Mesenchymal stem cell (in vitro differentiated cells and primary cell): ENCODE data around the gene DLGAP3.

Experiments used
- DNase-seq: peaks from one replicate; pipeline ENCODE4 v3.0.0-alpha.2; 2013
- H2AFZ ChIP-seq: one replicate; pipeline ENCODE4 v1.6.1; 2013; ENCODE audit warnings: low read depth, mild to moderate bottlenecking, control low read depth, inconsistent platforms, low read length, moderate library complexity
- H2AK5ac ChIP-seq: 2 replicates; pipeline ENCODE4 v1.6.1; 2013; ENCODE audit warnings: low read length, moderate library complexity, mild to moderate bottlenecking, inconsistent platforms; ENCODE audit not compliant: severe bottlenecking
- H2BK120ac ChIP-seq: one replicate; pipeline ENCODE4 v1.6.1; 2013; ENCODE audit warnings: low read depth, mild to moderate bottlenecking, inconsistent platforms, low read length, moderate library complexity
- H2BK12ac ChIP-seq, 2 experiments: one replicate each; pipeline ENCODE4 v1.6.1; 2013; ENCODE audit warnings: inconsistent platforms in 2 of 2, low read length in 2 of 2, mild to moderate bottlenecking in 2 of 2, moderate library complexity in 2 of 2, control low read depth in 1 of 2
- H2BK15ac ChIP-seq: one replicate; pipeline ENCODE4 v1.6.1; 2013; ENCODE audit warnings: mild to moderate bottlenecking, low read depth, inconsistent platforms; ENCODE audit not compliant: poor library complexity, severe bottlenecking
- H2BK5ac ChIP-seq: 2 replicates; pipeline ENCODE4 v1.6.1; 2013; ENCODE audit warnings: low read depth, mild to moderate bottlenecking, low read length, control low read depth, inconsistent platforms; ENCODE audit not compliant: poor library complexity, severe bottlenecking
- H3K14ac ChIP-seq, 2 experiments: one replicate each; pipeline ENCODE4 v1.6.1; 2013; ENCODE audit warnings: inconsistent platforms in 2 of 2, low read length in 2 of 2, control low read depth in 1 of 2, mild to moderate bottlenecking in 1 of 2, moderate library complexity in 1 of 2
- H3K18ac ChIP-seq, 2 experiments: one replicate each; pipeline ENCODE4 v1.6.1; 2013; ENCODE audit warnings: inconsistent platforms in 2 of 2, low read length in 2 of 2, control low read depth in 1 of 2, low read depth in 1 of 2, mild to moderate bottlenecking in 1 of 2
- H3K23ac ChIP-seq, 2 experiments: one replicate each; pipeline ENCODE4 v1.6.1; 2013; ENCODE audit warnings: inconsistent platforms in 2 of 2, low read length in 2 of 2, mild to moderate bottlenecking in 2 of 2, moderate library complexity in 2 of 2, control low read depth in 1 of 2
- H3K27ac ChIP-seq: 2 replicates; pipeline ENCODE4 v1.5.1; 2013; ENCODE audit warnings: mild to moderate bottlenecking, moderate library complexity, low read length, control low read depth, inconsistent platforms; ENCODE audit not compliant: poor library complexity, severe bottlenecking
- H3K27me3 ChIP-seq, 2 experiments: 2 replicates each; pipeline versions ENCODE4 v1.6.1 to v1.7.0; 2013; ENCODE audit warnings: low read length in 2 of 2, mild to moderate bottlenecking in 2 of 2, moderate library complexity in 2 of 2, control low read depth in 1 of 2, inconsistent platforms in 1 of 2; ENCODE audit not compliant: control insufficient read depth in 1 of 2, insufficient read depth in 1 of 2
- H3K36me3 ChIP-seq, 2 experiments: 2 replicates each; pipeline versions ENCODE4 v1.6.1 to v1.7.0; 2013; ENCODE audit warnings: low read length in 2 of 2, control low read depth in 1 of 2, inconsistent platforms in 1 of 2, low read depth in 1 of 2, mild to moderate bottlenecking in 1 of 2; ENCODE audit not compliant: insufficient read depth in 2 of 2, control insufficient read depth in 1 of 2
- H3K4ac ChIP-seq, 2 experiments: one replicate each; pipeline ENCODE4 v1.6.1; 2013; ENCODE audit warnings: inconsistent platforms in 2 of 2, low read length in 2 of 2, mild to moderate bottlenecking in 2 of 2, moderate library complexity in 2 of 2, control low read depth in 1 of 2, low read depth in 1 of 2
- H3K4me1 ChIP-seq: 2 replicates; pipeline ENCODE4 v1.6.1; 2013; ENCODE audit warnings: low read depth, low read length, control low read depth; ENCODE audit not compliant: control insufficient read depth, insufficient read depth
- H3K4me2 ChIP-seq: 2 replicates; pipeline ENCODE4 v1.6.1; 2013; ENCODE audit warnings: low read length, mild to moderate bottlenecking, inconsistent platforms; ENCODE audit not compliant: poor library complexity, severe bottlenecking
- H3K4me3 ChIP-seq, 2 experiments: 2 replicates each; pipeline versions ENCODE4 v1.5.1 to v1.7.0; 2013; ENCODE audit warnings: low read length in 2 of 2, mild to moderate bottlenecking in 2 of 2, control low read depth in 1 of 2, low read depth in 1 of 2; ENCODE audit not compliant: insufficient read depth in 1 of 2
- H3K79me1 ChIP-seq: replicated peaks from 2 replicates; pipeline ENCODE4 v1.6.1; 2013; ENCODE audit warnings: mild to moderate bottlenecking, control low read depth, low read length, inconsistent platforms; ENCODE audit not compliant: poor library complexity, severe bottlenecking
- H3K9ac ChIP-seq: 2 replicates; pipeline ENCODE4 v1.7.0; 2013; ENCODE audit warnings: mild to moderate bottlenecking, low read length, moderate library complexity
- H3K9me3 ChIP-seq: 2 replicates; pipeline ENCODE4 v1.7.0; 2013; ENCODE audit warnings: mild to moderate bottlenecking, low read length; ENCODE audit not compliant: control insufficient read depth
- H4K8ac ChIP-seq: one replicate; pipeline ENCODE4 v1.6.1; 2013; ENCODE audit warnings: inconsistent platforms, mild to moderate bottlenecking, low read length, moderate library complexity
- H4K91ac ChIP-seq: one replicate; pipeline ENCODE4 v1.6.1; 2013; ENCODE audit warnings: mild to moderate bottlenecking, low read length, inconsistent platforms
- WGBS: methylation state at CpG from one replicate; pipeline ENCODE4 v1.1.7; 2013; ENCODE audit warnings: mixed read lengths; 5-methylcytosine and 5-hydroxymethylcytosine counted together

The DLGAP3 gene

DNA sequence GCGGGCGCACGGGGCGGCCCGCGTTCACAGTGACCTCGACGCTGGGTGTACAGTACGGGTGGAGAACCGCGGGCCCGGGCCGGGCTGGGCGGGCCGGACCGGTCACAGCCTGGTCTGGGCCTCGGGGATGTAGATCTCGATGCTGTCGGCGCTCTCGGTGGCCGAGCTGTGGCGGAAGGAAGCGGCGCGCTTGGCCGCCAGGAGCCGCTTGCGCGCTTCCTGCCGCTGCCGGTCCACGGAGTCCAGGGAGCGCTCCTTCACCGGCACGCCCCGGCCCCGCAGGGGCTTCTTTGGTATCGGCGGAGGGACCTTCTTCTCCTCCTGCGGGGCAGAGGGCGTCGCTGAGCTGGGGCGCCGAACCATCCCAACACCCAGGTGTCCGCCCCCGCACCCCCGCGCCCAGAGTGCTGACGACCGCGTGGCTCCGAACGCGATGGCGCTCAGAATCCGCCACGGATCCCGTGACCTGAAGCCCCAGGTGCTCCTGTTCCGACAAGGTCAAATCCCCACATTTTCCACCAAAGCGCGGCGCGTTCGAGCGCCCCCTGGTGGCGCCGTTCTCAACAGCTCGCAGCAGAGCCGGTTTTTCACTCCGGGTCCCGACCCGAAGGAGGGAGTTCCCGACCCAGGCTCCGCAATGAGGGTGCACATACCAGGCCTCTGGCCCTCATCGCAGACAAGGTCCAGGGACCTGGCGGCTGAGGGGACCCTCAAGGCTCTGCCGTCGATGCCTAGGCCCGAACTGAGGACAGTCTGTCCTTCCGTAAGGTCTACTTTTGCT lies 63.3 kb downstream of the DLGAP3 start:
- peak overlapping the region; percentile 74 for H2BK15ac ChIP-seq
- peak overlapping the region; percentile 77 to 81 for H3K18ac ChIP-seq
- H3K27ac ChIP-seq, result no peak overlapping the region
- H3K4me1 ChIP-seq, result peaks cover 12% of the 10 kb centered on the region
- peak overlapping the region; percentile 48 to 67 for H3K4ac ChIP-seq
- no peaks in the 10 kb centered on the region for H3K36me3 ChIP-seq
- peak overlapping the region; percentile 96 for H3K4me2 ChIP-seq
- peaks cover 54 to 58% of the 10 kb centered on the region in 2 experiments for H3K27me3 ChIP-seq
- peak overlapping the region; percentile 64 to 91 for H3K14ac ChIP-seq
- 2% methylated on average over 75 of the region's 81 CpGs for WGBS
- H3K23ac ChIP-seq, result peak overlapping the region in 1 of 2 experiments; percentile 54
- H2AFZ ChIP-seq, result peak overlapping the region; percentile 100
- H2AK5ac ChIP-seq, result no peak overlapping the region
- peak overlapping the region; percentile 35 for H2BK120ac ChIP-seq
- no peaks in the 10 kb centered on the region for H3K79me1 ChIP-seq
- peak; percentile 63 for DNase-seq
- H3K4me3 ChIP-seq, result peak overlapping the region; percentile 67 to 84
- no peak overlapping the region for H2BK5ac ChIP-seq
- H2BK12ac ChIP-seq, result peak overlapping the region in 1 of 2 experiments; percentile 80
- peak overlapping the region; percentile 85 for H4K91ac ChIP-seq
- H4K8ac ChIP-seq, result peak overlapping the region; percentile 97
- no peaks in the 10 kb centered on the region for H3K9me3 ChIP-seq
- H3K9ac ChIP-seq, result peak overlapping the region; percentile 90

DNA sequence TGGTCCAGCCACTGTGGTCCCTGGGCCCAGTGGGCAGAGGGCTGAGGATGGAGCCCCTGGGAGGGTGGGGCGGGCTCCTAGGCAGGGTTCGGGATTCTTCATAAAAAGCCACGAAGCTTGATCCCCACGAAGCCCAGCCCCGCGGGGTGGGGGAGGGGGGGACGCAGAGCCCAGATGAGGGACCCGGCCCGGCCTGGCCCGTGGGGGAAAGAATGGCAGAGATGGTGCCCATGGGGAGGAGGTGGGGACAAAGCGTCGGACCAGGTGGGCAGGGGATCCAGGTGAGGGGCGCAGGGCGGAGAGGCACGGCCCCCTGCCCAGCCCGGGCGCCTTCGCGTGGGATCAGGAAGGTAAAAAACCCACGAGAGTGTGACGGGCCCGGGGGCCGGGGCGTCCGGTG lies 63.9 kb downstream of the DLGAP3 start:
- peak overlapping the region; percentile 97 for H4K8ac ChIP-seq
- no peak overlapping the region for H3K23ac ChIP-seq
- H3K14ac ChIP-seq, result no peak overlapping the region
- H3K4me1 ChIP-seq, result peaks cover 12% of the 10 kb centered on the region
- H2BK120ac ChIP-seq, result no peak overlapping the region
- H2BK12ac ChIP-seq, result no peak overlapping the region
- no peak overlapping the region for H2BK5ac ChIP-seq
- peaks cover 52 to 55% of the 10 kb centered on the region in 2 experiments for H3K27me3 ChIP-seq
- no peak overlapping the region for H2AK5ac ChIP-seq
- peak overlapping the region; percentile 77 to 81 for H3K18ac ChIP-seq
- H3K4me3 ChIP-seq, result peak overlapping the region; percentile 67 to 84
- H4K91ac ChIP-seq, result peak overlapping the region; percentile 85
- peak overlapping the region; percentile 48 to 67 for H3K4ac ChIP-seq
- no peaks in the 10 kb centered on the region for H3K9me3 ChIP-seq
- H2BK15ac ChIP-seq, result peak overlapping the region; percentile 74
- H3K27ac ChIP-seq, result no peak overlapping the region
- no peak for DNase-seq
- peak overlapping the region; percentile 96 for H3K4me2 ChIP-seq
- no peaks in the 10 kb centered on the region for H3K36me3 ChIP-seq
- WGBS, result 40% methylated on average over 23 of the region's 25 CpGs
- peak overlapping the region; percentile 90 for H3K9ac ChIP-seq
- H3K79me1 ChIP-seq, result no peaks in the 10 kb centered on the region
- peak overlapping the region; percentile 100 for H2AFZ ChIP-seq

DNA sequence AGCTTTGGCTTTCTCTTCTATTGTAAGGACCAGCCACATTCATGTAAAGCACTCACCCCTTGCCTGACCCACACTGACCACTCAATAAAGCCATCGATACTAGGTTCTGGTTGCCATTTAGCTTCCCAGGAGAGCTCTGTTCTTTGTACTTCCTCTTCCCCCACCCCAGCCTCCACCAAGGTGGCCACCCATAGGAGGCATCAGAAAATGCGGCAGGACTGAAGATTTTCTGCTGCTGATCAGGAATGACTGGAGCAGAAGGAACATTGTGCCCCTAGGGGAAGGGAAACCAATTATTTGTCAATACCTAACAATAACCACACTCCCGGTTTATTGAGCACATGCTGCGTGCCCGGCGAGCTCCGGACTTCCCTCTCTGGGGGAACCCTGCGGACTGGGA lies 64.7 kb downstream of the DLGAP3 start:
- no peak overlapping the region for H3K4me2 ChIP-seq
- peaks cover 12% of the 10 kb centered on the region for H3K4me1 ChIP-seq
- H4K91ac ChIP-seq, result no peak overlapping the region
- no peak overlapping the region for H3K14ac ChIP-seq
- no peak overlapping the region for H2BK120ac ChIP-seq
- H3K23ac ChIP-seq, result no peak overlapping the region
- no peak overlapping the region for H2AFZ ChIP-seq
- H2BK12ac ChIP-seq, result no peak overlapping the region
- 92% methylated on average over 8 of the region's 8 CpGs for WGBS
- DNase-seq, result no peak
- no peak overlapping the region for H3K27ac ChIP-seq
- no peak overlapping the region for H2BK15ac ChIP-seq
- H3K36me3 ChIP-seq, result no peaks in the 10 kb centered on the region
- H3K9ac ChIP-seq, result no peak overlapping the region
- H3K4me3 ChIP-seq, result no peak overlapping the region
- H4K8ac ChIP-seq, result no peak overlapping the region
- H3K27me3 ChIP-seq, result peaks cover 48 to 49% of the 10 kb centered on the region in 2 experiments
- H3K4ac ChIP-seq, result no peak overlapping the region
- H2BK5ac ChIP-seq, result no peak overlapping the region
- H3K18ac ChIP-seq, result no peak overlapping the region
- no peak overlapping the region for H2AK5ac ChIP-seq
- no peaks in the 10 kb centered on the region for H3K79me1 ChIP-seq
- no peaks in the 10 kb centered on the region for H3K9me3 ChIP-seq

DNA sequence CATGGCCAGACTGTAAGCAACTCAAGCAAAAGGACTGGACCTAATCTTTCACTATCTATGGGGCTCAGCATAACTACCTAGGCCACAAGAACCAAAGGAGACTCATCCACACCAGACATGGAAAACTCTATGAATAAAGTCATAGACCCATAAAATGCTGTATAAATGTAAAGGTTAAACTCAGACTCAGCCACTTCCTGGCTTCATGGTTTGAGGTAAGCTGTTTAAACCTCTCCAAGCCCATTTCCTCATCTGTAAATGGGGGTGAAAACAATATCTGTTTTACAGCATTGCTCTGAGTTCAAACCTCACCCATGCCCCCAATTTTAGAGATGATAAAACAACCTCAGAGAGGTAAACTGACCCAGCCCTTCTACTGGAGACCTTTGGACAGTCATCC lies 65.9 kb downstream of the DLGAP3 start:
- Histone ChIP-seq H3K4me1 (peaks cover 14% of the 10 kb centered on the region), H2BK15ac (no peak overlapping the region), H3K27ac (no peak overlapping the region), H3K9me3 (no peaks in the 10 kb centered on the region), H3K18ac (no peak overlapping the region), H3K79me1 (no peaks in the 10 kb centered on the region), H3K36me3 (no peaks in the 10 kb centered on the region), H3K4me3 (no peak overlapping the region), H2BK12ac (no peak overlapping the region), H4K91ac (no peak overlapping the region), H2BK5ac (no peak overlapping the region), H3K14ac (no peak overlapping the region), H3K9ac (no peak overlapping the region), H4K8ac (no peak overlapping the region), H3K4me2 (no peak overlapping the region), H3K23ac (no peak overlapping the region), H3K4ac (no peak overlapping the region), H2BK120ac (no peak overlapping the region), H2AK5ac (no peak overlapping the region), H3K27me3 (peaks cover 43 to 49% of the 10 kb centered on the region in 2 experiments), H2AFZ (no peak overlapping the region)
- DNase-seq, result no peak
